Measurements from ENCODE around the gene ULK4. TPM values are rescaled to one million over a fixed set of nuclear protein-coding genes. Genes with fewer than 3 reads are reported as not detected.

ULK4 gene
- total RNA-seq, 1 donor from 2014 or later = 10.2 TPM

DNA sequence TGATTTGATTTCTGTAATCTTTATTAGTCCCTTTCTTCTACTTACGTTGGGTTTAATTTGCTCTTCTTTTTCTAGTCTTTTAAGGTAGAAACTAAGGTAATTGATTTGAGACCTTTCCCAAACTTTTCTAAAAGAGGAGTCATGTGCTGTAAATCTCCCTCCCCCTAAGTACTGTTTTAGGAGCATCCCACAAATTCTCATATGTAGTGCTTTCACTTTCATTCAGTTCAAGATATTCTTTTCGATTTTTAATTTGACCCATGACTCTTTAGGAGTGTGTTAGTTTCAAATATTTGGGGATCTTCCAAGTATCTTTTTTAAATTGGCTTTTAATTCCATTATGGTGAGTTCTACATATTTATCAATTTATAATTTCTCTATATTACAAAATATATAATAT is 520.8 kb downstream of the ULK4 start:
- Mint-ChIP-seq H3K36me3 (ENCODE audit: low read depth, unreplicated experiment) (no peaks in the 10 kb centered on the region), H3K4me3 (ENCODE audit: unreplicated experiment) (no peak overlapping the region), H3K27ac (ENCODE audit: unreplicated experiment) (no peak overlapping the region), H3K27me3 (ENCODE audit: unreplicated experiment) (no peaks in the 10 kb centered on the region), H3K4me1 (ENCODE audit: unreplicated experiment) (no peaks in the 10 kb centered on the region), H3K9me3 (ENCODE audit: unreplicated experiment) (no peaks in the 10 kb centered on the region)
- TF ChIP-seq, protein P1, sequence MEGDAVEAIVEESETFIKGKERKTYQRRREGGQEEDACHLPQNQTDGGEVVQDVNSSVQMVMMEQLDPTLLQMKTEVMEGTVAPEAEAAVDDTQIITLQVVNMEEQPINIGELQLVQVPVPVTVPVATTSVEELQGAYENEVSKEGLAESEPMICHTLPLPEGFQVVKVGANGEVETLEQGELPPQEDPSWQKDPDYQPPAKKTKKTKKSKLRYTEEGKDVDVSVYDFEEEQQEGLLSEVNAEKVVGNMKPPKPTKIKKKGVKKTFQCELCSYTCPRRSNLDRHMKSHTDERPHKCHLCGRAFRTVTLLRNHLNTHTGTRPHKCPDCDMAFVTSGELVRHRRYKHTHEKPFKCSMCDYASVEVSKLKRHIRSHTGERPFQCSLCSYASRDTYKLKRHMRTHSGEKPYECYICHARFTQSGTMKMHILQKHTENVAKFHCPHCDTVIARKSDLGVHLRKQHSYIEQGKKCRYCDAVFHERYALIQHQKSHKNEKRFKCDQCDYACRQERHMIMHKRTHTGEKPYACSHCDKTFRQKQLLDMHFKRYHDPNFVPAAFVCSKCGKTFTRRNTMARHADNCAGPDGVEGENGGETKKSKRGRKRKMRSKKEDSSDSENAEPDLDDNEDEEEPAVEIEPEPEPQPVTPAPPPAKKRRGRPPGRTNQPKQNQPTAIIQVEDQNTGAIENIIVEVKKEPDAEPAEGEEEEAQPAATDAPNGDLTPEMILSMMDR (IDR thresholded peaks at IDR 0.05; ENCODE audit: unreplicated experiment) = no peak
- no peak for DNase-seq (ENCODE audit: low spot score)

DNA sequence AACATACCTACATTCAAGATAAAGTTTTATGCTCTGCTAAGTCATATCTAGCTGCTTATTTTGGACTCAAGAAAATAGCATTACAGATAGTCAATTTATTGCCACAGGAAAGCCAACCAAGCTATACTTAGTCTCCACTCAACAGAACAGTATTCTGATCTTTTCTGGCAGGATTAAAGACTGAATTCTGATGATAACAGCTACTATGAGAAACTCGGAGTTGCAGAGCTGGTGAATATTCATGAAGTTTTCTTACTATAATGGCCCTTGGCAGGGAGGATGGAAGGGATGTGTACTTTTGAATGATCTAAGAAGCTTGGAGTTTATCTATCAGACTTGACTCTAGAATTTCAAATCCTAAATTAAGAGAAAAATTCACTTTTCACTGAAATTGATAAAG is 524.9 kb downstream of the ULK4 start:
- Mint-ChIP-seq H3K27me3 (ENCODE audit: unreplicated experiment) (no peaks in the 10 kb centered on the region), H3K36me3 (ENCODE audit: low read depth, unreplicated experiment) (no peaks in the 10 kb centered on the region), H3K4me1 (ENCODE audit: unreplicated experiment) (no peaks in the 10 kb centered on the region), H3K9me3 (ENCODE audit: unreplicated experiment) (no peaks in the 10 kb centered on the region), H3K27ac (ENCODE audit: unreplicated experiment) (no peak overlapping the region), H3K4me3 (ENCODE audit: unreplicated experiment) (no peak overlapping the region)
- TF ChIP-seq, protein P1 (IDR thresholded peaks at IDR 0.05; ENCODE audit: unreplicated experiment) = no peak
- no peak for DNase-seq (ENCODE audit: low spot score)

DNA sequence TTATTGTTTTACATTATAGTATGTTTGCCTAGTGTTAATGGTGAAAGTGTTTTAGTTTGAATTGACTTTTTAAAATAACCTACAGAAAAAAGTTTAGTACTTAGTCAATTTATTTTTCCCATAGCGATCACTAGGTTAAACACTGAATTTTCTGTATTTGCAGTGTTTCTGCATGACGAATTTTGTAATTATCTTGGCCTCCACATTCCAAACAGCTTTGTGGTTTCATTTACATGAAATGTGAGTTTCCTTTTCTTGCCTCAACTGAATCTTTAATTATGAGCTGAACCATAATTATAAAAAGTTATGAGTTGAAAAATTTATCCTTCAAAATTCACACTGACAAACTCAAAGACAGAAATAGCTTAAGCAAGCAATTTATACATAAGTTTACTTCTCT is 527.1 kb downstream of the ULK4 start:
- Mint-ChIP-seq H3K27me3 (ENCODE audit: unreplicated experiment) (no peaks in the 10 kb centered on the region), H3K4me3 (ENCODE audit: unreplicated experiment) (no peak overlapping the region), H3K4me1 (ENCODE audit: unreplicated experiment) (no peaks in the 10 kb centered on the region), H3K36me3 (ENCODE audit: low read depth, unreplicated experiment) (no peaks in the 10 kb centered on the region), H3K27ac (ENCODE audit: unreplicated experiment) (no peak overlapping the region), H3K9me3 (ENCODE audit: unreplicated experiment) (no peaks in the 10 kb centered on the region)
- DNase-seq (ENCODE audit: low spot score) = no peak
- TF ChIP-seq, protein P1 (IDR thresholded peaks at IDR 0.05; ENCODE audit: unreplicated experiment) = no peak

DNA sequence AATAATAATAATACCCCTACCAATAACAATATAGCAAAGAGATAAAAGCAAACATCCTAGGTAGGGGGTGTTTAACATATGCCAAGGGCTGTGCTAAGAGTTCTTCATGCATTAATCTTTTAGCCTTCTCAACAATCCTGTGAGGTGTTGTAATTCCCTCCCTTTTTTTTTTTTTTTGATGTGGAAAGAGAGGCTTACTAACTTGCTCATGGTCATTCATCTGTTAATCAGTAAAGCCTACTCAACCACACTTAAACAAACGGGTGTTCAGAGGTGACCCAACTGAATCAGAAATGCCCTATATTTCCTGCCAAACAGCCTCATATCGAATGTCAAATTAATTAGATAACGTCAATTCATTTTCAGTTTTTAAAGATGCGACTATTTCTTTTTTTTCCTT is 530.5 kb downstream of the ULK4 start:
- TF ChIP-seq, protein P1 (IDR thresholded peaks at IDR 0.05; ENCODE audit: unreplicated experiment) = no peak
- Mint-ChIP-seq H3K4me3 (ENCODE audit: unreplicated experiment) (no peak overlapping the region), H3K4me1 (ENCODE audit: unreplicated experiment) (no peaks in the 10 kb centered on the region), H3K36me3 (ENCODE audit: low read depth, unreplicated experiment) (no peaks in the 10 kb centered on the region), H3K27me3 (ENCODE audit: unreplicated experiment) (peaks cover 1% of the 10 kb centered on the region), H3K27ac (ENCODE audit: unreplicated experiment) (no peak overlapping the region), H3K9me3 (ENCODE audit: unreplicated experiment) (peaks cover 1% of the 10 kb centered on the region)
- DNase-seq (ENCODE audit: low spot score) = no peak

DNA sequence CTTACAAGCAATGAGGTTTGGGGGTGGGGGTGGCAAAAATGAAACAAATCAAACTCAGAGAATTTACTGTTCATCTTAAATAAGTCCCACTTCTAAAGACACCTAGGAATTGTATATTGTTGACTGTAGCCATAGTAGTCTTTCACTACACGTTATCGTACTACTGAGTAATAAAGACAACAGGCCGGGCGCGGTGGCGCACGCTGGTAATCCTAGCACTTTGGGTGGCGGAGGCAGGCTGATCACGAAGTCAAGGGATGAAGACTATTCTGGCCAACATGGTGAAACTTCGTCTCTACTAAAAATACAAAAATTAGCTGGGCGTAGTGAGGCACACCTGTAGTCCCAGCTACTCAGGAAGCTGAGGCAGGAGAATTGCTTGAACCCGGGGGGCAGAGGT is 531.0 kb downstream of the ULK4 start:
- no peak overlapping the region for H3K27ac Mint-ChIP-seq (ENCODE audit: unreplicated experiment)
- no peaks in the 10 kb centered on the region for H3K4me1 Mint-ChIP-seq (ENCODE audit: unreplicated experiment)
- no peak overlapping the region for H3K4me3 Mint-ChIP-seq (ENCODE audit: unreplicated experiment)
- DNase-seq (ENCODE audit: low spot score) = no peak
- H3K36me3 Mint-ChIP-seq (ENCODE audit: low read depth, unreplicated experiment) = peaks cover 2% of the 10 kb centered on the region
- TF ChIP-seq, protein P1 (IDR thresholded peaks at IDR 0.05; ENCODE audit: unreplicated experiment) = no peak
- peaks cover 3% of the 10 kb centered on the region for H3K27me3 Mint-ChIP-seq (ENCODE audit: unreplicated experiment)
- peaks cover 6% of the 10 kb centered on the region for H3K9me3 Mint-ChIP-seq (ENCODE audit: unreplicated experiment)

Data from endothelial cell (in vitro differentiated cells).